ENCODE results near the gene ITPK1. TPM values are rescaled to one million over a fixed set of nuclear protein-coding genes. Genes with fewer than 3 reads are reported as not detected.

Gene ITPK1
- total and polyA plus RNA-seq, 10 of the 15 experiments (the other 5 are each of a cell fraction or from before 2014, with no cell fraction given), result 1.3 to 73.2 (median 27.0) TPM

GRCh38 chr14:92955381-92955780 is 160.3 kb downstream of the ITPK1 start:
- intact Hi-C loops (cut with micrococcal nuclease; ENCODE audit: unreplicated experiment), result no loop called here

More at GRCh38 chr14:92955381-92955780, 160.3 kb downstream of the ITPK1 start:
- ChIA-PET CTCF (interaction anchor here (0.9 to 5.5 kb wide), 8 partner anchors 8 to 244 kb away, joined by 3 to 42 read pairs (median 6); no protein-coding TSS in a partner anchor), POLR2A (no interaction called here), SMC1A (ENCODE audit: uncharacterized antibody, unreplicated experiment) (interaction anchor here (0.7 to 3.1 kb wide), 6 partner anchors 10 to 590 kb away, joined by 3 to 16 read pairs (median 4); no protein-coding TSS in a partner anchor), RAD21 (ENCODE audit: unreplicated experiment) (interaction anchor here (0.5 to 3.3 kb wide), 6 partner anchors 78 to 222 kb away, joined by 3 to 14 read pairs (median 4); no protein-coding TSS in a partner anchor)
- BruUV-seq (replicated peaks), result no TSS peak
- no peaks in the 10 kb centered on the region; the same call in 1 of the 2 replicates for H3K4me1 ChIP-seq (ENCODE audit: control insufficient read depth, insufficient read depth, low read length)
- 99% methylated on average over 7 of the region's 7 CpGs for WGBS (ENCODE audit: insufficient coverage, insufficient replicate concordance, low lambda C conversion rate, missing lambda C conversion rate)
- H2AFZ ChIP-seq (ENCODE audit: control insufficient read depth, low read depth, low read length), result no peak overlapping the region
- no peak overlapping the region for H3K9ac ChIP-seq (ENCODE audit: control insufficient read depth, insufficient read depth, low read length)
- in situ Hi-C loops (cut with MboI), result no loop called here
- no peaks in the 10 kb centered on the region for H4K20me1 ChIP-seq (ENCODE audit: control insufficient read depth, insufficient read depth)
- H3K4me2 ChIP-seq (ENCODE audit: control insufficient read depth, insufficient read depth), result no peak overlapping the region
- TF ChIP-seq RFX5 (IDR thresholded peaks at IDR 0.05; ENCODE audit: low read depth, low read length) (no peak), ZNF274 (IDR thresholded peaks at IDR 0.05; ENCODE audit: insufficient read depth, insufficient read length) (no peak), CHD1 (IDR thresholded peaks at IDR 0.05; ENCODE audit: low read depth, low read length) (no peak), PAX8 (IDR thresholded peaks at IDR 0.05) (no peak), ATF2 (IDR thresholded peaks at IDR 0.05; ENCODE audit: low read length) (no peak), POU2F2 (IDR thresholded peaks at IDR 0.05; ENCODE audit: borderline replicate concordance, low read depth, low read length) (no peak), NBN (IDR thresholded peaks at IDR 0.05) (no peak), YY1 (IDR thresholded peaks at IDR 0.05; ENCODE audit: low read depth, low read length) (no peak), RELA (IDR thresholded peaks at IDR 0.05; ENCODE audit: borderline replicate concordance, partially characterized antibody) (no peak), FOS (IDR thresholded peaks at IDR 0.05; ENCODE audit: borderline replicate concordance, extremely low read depth, insufficient read length) (no peak), ZNF217 (IDR thresholded peaks at IDR 0.05) (no peak), SREBF2 (IDR thresholded peaks at IDR 0.05; ENCODE audit: low read length) (no peak)
- no peaks in the 10 kb centered on the region for H3K9me3 ChIP-seq (replicated peaks; ENCODE audit: control insufficient read depth, insufficient read depth, low read length)
- no peaks in the 10 kb centered on the region for H3K27me3 ChIP-seq (replicated peaks in 1 of 2; ENCODE audit: control insufficient read depth in 2 of 2, insufficient read depth in 2 of 2, low read length in 1 of 2)
- H3K79me2 ChIP-seq (ENCODE audit: control insufficient read depth, insufficient read depth, low read length), result no peaks in the 10 kb centered on the region
- FAIRE-seq (no peak), DNase-seq (ENCODE audit: low read depth, low spot score) (no peak), ATAC-seq (no peak)
- no peak overlapping the region for H3K4me3 ChIP-seq
- no peak overlapping the region for H3K27ac ChIP-seq (ENCODE audit: control insufficient read depth, insufficient read depth)
- peaks cover 7 to 47% of the 10 kb centered on the region in 2 experiments; a peak in 3 of 4 replicates for H3K36me3 ChIP-seq (ENCODE audit: control insufficient read depth in 2 of 2, insufficient read depth in 2 of 2, low read length in 1 of 2)

Data from GM12878 (cell line).